Dermis microvascular lymphatic vessel endothelial cell (primary cell): Measurements from ENCODE around the gene RTN4R. TPM values are rescaled to one million over a fixed set of nuclear protein-coding genes. Genes with fewer than 3 reads are reported as not detected.

Source experiments
- DNase-seq, 2 donors: peaks; one replicate each; pipeline versions ENCODE4 v3.0.0 to v3.0.0-alpha.2; 2010; ENCODE audit warnings: low read depth in 2 of 2
- total RNA-seq: library from RNA; depleted of rRNA; stranded (reverse); fragments of >200 nt; gene quantifications from 2 replicates; pipeline ENCODE4 v1.2.1, GENCODE V29; 2014

RTN4R gene
- total RNA-seq, 1 donor from 2014 or later = 1.2 TPM

DNA sequence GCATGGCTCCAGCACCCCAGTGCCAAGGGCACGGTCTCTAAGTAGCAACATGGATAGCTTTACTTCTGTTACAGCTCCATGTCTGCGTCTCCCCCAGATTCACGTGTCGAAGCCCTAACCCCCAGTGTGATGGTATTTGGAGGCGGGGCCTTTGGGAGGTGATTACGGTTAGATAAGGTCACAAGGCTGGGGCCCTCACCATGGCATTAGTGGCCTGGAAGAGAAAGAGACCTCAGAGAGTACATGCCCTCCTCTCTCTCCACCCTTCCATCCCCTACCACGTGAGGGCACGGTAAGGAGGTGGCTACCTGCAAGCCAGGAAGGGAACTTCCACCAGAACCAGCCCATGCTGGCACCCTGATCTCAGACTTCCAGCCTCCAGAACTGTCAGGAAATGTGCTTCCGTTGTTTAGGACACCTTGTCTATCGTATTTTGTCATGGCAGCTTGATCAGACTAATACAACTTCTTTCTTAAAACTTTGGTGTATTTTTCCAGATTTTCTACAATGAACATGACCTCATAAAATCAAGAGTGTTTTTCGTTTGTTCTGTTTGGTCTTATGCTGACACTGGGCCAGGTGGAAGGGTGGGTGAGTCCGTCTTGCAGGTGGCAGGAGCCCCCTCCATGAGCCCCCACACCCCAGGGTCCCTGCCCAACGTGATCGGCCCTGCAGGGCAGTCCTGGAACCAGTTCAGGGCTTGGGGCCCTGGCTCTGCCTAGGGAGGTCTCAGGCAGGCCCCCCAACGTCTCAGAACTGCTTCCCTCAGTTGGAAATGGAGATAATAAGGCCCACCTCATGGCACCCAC is 10.7 kb downstream of the RTN4R start:
- DNase-seq = no peak

DNA sequence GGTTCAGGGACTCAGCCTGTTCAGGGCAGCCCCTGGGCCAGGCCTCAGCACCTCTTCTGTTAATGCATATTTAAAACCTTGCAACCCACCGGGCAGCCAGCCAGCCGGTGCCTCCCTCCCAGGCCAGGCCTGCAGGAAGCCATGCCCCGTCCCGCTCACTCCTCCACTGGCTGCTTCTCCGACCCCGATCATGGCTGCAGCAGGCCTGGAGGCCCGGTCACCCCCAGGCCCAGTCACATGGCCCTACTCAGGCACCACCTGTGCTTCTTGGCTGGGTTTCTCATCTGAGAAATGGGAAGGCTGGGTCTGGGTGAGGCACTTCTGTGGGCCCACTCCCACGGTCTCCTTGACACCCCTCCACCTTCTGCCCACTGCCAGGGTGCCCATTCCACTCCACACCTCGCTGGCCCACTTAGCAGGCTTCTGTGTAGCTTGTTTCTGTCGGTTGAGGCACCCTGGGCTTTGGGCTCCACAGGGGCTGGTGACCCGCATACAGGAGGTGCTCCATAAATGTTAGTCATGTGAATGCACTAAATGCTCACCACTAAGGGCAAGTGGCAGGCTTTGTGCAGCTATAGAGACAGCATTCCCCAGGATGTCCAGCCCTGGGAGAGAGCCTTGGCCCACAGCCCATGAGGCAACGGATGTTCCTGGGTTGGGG is 11.4 kb downstream of the RTN4R start:
- no peak for DNase-seq

DNA sequence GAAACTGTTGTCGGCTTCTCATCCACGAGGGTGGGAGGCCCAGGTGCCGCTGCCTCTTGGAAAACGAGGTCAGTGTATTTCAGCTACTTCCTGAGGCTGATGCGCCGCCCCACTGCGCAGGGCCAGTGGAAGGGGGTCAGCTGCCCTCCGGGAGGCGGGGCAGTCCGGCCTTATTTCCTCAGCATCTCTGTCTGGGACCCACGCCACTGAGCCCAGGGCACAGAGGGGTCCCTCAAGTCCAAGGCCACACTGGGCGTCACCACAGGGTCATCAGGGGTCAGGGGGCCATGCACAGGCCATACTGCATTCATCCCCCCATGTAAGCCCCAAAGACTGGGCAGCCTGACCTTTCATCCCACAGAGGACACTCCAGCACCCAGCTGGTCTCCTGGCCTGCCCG is 12.1 kb downstream of the RTN4R start:
- no peak for DNase-seq

DNA sequence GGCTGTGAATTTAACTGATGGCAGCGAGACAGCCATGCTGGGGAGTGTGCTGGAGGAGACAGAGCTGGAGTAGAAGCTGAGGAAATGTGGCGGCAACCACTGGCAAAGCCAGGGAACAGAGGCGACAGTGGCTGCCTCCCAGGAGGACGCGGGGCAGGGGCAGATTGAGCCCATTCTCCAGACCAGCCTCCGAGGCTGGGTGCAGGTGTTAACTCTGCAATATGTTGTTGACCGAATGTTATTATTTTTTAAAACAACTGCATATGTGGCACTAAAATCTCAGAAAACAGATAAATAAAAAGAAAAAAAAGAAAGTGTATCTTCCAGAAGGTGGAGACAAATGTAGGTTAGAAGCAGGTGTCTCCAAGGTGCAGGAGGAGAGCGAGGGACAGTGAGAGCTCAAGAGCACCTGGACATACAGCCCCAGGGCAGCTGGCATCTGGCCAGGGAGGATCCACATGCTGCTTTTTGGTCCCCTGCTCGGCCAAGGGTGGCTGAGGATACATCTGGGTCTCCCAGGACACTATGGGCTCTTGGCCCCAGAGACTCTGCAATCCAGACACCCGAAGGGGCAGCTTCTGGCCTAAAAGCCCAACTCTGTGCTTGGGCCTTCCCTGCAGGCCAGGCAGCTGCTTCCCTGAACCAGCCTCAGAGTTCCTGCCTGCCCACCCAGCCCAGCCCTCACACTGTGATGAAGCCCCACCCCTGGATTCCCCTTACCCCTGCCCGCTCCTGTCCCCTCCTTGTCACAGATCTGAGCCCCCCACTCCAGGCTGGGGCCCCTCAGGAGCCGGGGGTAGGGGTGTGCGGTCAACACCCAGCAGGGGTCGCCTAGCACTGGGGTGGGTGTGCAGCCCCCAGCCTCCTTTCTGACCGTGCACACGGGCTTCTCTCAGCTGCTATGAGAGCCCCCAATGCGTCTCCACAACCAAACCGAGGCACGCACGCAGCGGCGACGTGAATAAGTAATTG is 12.9 kb downstream of the RTN4R start:
- no peak for DNase-seq

DNA sequence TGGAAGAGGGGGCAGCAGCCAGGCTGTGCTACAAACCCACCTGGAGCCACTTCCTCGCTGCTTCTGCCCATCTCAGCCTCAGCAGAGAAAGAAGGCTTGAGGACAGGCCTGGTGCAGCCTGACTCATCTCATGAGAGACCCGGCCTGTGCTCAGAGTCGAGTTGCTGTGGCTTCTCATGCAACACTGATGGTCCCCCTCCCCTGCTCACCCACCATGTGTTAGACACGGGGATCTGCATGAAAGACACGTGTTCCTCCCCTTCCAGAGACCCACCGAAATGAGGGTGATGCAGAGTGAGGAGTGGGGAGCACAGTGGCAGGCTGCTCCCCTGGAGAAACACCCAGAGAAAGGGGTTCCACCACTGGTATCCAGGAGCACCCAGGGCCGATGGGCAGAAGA is 15.0 kb downstream of the RTN4R start:
- no peak for DNase-seq

DNA sequence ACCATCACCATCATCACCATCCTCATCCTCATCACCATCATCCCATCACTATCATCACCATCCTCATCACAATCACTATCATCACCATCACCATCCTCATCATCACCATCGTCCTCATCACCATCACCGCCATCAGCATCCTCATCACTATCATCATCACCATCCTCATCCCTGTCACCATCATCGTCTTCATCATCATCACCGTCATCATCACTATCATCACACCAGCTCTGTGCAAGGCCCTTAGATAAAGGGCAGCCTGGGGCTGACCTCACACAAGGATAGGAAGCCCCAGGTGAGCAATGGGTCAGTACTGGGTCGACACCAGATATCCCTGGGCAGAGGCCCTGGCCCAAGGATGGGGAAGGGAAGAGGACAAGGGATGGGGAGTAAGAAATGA is 16.1 kb downstream of the RTN4R start:
- DNase-seq = no peak

DNA sequence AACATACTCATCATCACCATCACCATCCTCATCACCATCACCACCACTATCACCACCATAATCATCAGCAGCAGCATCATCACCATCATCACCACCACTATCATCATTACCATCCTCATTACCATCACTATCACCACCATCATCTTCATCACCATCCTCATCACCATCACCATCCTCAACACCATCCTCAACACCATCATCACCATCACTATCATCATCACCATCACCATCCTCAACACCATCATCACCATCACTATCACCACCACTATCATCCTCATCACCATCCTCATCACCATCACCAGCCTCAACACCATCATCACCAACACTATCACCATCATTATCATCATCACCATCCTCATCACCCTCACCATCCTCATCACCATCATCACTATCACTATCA is 16.6 kb downstream of the RTN4R start:
- DNase-seq = no peak

DNA sequence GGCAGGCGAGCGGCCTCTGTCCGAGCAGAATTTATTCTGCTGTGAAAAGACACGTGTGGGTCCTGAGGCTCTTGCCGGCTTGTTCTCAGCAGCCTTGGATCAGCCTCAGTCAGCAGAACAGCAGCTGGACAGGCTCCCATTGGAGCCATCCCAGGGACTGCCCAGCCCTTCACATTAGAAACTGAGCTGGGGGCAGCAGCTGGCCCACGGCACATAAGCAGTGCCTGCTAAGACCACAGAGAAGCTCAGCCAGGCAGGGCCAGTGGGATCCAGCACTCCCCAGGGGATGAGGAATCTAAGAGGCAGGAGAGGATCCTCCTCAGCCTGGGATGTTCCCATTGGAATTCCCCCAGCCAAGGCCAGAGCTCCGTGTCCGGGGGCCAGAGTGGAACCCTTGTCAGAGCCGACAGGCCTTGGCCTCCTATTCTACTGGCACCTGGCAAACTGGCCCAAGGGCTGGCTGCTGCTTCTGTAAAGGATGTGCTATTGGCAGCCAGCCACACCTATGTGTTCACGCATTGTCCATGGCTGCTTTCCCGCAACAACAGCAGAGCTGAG is 18.2 kb downstream of the RTN4R start:
- peak; percentile 64 to 67 for DNase-seq

DNA sequence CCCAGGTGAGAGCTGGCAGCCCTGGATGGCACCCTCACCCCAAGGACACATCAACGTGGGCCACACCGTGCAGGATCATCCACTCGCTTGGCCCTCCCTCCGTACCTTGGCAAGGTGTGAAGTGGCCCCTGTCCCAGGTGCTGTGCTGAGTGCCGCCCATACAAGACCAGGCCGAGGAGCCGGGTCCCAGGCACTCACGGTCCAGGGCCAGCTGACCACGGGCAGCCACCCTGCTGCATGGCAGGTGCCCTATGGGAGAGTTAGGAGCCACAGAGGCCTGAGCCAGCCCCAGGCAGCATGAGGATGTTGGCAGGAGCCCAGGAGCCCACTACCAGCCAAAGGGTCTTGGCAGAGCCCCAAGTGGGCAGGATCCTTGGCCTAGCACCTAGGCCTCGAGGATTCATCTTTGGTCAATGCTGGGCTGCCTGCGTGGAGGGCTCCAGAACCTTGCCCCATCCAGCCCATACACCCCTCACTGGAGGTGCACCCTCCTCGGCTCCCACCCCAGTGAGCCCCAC is 19.6 kb downstream of the RTN4R start:
- DNase-seq = no peak

DNA sequence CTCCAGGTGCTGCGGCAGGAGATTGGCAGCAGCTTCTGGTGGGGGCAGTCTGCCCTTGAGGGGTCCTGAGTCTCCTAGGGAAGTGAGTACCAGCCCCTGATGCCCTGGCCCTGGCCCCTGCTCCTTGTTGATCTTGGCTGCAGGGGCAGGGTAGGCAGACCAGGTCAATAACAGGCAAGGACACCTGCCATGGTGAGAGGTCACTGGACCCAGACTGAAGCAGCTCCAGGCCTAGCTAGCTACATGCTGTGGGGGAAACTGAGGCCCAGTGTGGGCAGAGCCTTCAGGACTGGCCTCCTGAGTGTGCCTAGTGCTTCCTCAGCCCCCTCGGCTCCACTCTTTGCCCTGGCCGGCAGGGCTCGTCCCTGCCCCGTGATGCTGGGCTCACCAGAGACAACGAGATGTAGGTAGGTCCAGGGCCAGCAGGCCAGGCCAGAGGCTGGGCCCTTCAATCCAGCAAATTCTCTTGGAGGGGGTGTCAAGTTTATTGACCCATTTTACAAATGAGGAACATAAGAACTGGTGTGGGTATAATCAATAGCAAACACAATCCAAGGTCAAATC is 20.4 kb downstream of the RTN4R start:
- DNase-seq = no peak

DNA sequence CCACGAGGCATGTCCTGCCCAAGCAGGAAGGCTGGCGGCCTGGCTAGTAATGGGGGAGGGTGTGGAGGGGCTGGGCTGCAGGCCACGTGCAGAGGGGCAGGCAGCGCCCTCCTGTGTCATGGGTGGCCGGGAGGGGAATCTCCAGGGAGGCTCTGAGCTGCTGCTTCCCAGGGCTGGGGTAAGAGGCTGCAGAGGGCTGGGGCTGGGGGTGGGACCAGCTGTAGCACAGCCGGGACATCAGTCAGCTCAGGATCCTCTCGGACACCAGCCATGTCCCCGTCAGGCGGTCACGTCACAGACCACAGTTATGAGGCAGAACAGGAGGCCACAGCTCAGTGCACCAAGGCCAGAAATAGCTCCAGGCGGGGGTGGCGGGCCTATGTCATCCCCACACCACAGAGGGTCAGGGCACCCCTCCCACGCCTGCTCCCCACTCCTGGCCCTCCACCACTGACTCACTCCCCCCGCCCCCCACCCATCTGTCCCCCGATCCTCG is 21.1 kb downstream of the RTN4R start:
- DNase-seq = no peak

DNA sequence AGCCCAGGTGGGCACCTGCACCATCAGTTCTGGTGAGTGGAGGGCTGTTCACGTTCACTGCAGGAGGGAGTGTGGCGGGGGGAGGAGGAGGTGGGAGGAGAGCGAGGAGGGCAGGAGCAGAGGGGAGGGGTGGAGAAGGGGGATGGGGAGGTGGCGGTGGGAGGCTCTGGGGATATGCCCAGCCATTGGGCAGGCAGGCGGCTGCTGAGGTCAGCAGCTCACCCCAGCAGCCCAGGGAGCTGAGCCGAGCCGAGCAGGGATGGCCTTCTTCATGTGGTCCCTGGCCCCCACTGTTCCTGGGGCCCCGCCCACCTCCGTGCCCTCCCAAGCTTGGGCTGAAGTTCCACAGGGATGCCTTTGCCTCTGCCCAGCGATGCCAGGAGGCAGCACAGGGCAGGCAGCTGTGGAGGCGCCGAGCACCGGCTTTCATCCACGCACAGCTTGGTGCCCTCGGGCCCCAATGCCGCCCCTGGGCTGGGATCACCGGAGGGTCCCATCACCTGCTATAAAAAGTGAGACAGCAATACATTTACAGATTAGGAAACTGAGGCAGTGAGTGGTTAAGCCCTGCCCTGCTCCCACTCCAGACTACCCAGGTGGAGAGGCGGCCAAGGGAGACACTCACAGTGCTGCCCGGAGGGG is 21.6 kb downstream of the RTN4R start:
- DNase-seq = no peak

DNA sequence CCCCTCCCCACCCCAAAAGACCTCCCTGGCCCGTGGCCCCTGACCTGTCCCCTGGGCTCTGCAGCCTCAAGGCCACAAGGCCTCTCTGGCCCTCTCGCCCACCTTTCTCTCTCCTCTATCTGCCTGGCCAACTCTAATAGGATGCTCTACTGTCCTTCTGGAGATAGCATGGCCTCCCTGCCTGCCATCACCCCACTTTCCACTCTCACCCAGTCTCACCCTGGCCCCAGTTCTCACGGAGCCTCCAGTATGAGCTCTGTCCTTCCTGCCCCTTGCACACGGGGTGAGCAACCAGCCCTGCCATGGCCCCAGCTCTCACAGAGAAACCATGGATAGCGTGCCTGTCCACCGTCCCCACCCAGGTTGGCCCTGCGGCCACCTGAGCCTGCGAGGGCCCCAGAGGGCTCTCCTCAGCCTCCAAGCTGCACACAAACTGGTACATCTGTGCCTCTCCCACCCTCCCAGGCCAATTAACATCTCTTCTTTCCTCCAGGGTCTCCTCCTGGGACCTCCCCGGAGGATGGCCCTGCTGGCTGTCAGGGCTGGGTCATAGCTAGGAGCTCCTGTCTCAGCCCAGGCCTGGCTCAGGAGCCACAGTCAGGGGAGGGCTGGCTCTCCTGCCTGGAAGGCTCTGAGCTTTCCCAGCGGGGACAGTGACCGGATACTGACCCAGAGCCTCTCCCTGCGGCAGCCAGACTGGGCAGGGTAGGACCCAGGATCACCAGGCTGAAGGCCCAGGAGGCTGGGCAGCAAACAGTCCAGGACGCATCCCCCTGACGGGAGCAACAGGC is 22.3 kb downstream of the RTN4R start:
- no peak for DNase-seq

DNA sequence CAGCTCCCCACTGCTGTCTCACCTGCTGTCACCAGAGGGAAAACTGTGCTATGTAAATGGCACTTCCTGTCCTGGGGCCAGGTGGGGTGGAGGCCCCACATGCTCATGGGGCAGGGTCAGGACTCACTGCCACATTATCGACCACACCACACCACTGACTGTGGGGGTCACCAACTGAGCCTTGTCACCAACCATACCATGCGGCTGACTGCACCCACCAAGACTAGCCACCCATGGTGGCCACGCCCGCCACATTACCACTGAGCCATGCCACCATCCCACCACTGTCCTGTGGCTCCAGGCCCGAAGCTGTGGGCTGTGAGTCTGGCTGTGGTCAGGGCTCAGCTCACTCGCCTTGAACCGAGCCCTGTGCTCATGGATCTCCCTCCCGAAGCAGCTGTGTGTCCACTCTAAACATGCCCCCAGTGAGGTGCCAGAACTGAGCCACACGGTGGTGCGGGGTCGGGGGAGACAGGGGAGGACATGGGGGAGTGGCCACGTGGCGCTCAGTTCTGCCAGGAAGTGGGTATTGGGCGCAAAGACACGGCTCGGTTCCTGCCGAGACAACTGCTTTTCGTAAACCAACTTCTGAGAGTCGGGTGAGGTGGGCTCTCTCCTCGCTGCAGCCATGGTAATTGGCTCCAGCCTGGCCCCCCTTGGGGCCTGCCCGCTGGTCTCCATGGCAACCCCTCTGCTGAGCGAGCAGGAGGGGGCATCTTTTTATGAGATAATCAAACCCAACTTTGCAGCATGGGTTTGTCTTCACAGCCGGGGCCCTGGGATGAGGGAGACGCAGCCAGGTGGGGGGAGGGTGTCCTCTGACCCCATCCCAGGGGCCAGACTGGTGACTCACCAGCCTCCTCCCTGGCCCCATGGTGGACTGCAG is 23.2 kb downstream of the RTN4R start:
- DNase-seq = no peak

DNA sequence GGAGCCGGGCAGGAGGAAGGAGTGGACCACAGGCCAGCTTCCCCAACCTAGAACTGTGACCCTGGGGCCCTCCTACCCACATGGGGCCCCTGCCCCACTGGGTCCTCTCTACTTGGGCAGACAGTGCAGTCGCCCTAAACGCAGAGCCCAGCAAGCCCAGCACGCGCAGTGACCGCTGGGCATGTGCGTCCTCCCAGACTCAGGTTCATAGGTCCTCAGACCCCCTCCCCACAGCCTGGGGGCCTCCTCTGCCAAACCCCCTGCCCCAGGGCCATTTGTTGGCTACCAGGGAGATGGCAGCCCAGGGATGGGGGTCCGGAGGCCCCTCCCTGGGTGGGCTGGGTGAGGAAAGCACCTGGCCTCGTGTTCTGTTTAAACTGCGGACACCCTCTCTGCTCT is 23.9 kb downstream of the RTN4R start:
- no peak for DNase-seq

DNA sequence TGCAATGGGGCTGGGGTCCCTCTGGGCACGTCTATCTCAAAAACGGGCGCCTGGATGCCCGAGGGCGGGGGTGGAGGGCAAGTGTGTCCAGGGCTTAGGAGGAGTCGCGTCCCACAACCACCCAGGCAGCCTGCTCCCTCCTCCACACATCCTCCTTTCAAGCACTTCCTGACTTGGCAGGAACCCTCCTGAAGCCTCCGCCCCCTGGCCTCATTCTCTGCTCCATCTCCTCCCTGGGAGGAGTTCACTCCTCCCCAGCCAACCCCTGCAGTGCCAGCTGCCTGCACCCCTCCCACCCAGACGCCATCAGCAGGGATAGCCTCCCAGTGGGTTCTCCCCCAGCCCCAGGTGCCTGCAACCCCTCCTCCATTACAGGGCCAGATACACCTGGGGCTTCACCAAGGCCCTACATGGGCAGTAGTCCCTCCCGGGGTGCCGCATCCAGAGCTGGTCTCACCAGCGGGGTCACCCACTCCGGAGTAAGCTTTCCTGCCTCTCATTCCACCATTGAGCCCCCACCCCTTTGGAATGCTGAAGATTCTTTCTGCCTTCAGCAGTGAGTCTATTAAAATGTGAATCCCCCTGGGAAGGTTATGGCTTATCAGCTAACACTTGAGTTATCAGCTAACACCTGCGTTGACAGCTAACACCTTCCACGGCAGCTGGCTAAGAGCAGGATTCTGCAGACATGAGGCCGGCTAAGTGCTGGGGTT is 24.4 kb downstream of the RTN4R start:
- DNase-seq = peak in 1 of 2 donors; percentile 44

DNA sequence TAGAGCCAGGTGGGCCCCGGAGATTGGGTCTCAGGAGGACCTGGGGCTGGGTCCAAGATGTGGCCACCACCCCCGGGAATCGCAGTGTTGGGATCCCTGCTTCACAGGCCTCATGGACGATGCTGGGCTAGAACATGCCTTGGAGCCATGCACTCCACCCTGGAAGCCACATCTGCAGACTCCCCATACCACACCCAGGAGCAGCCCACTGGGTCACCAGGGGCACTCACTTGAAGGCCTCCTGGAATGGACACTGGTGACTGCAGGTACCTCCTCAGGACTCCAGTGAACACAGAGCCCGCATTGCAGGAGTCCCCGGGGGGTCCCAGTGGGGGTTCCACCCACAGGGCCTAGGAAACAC is 25.0 kb downstream of the RTN4R start:
- DNase-seq = no peak
